IPS DF 6.9 (cell line): ENCODE measurements around the gene ZNF213.

Experiments used
- DNase-seq: peaks from one replicate; pipeline ENCODE4 v3.0.0-alpha.2; 2013; ENCODE audit warnings: low read depth, low spot score
- H3K27ac ChIP-seq: one replicate; pipeline ENCODE4 v1.5.1; 2013; ENCODE audit warnings: low read length, control low read depth
- H3K27me3 ChIP-seq: 2 replicates; pipeline ENCODE4 v1.6.1; 2013; ENCODE audit warnings: mild to moderate bottlenecking, low read length; ENCODE audit not compliant: control insufficient read depth, insufficient read depth
- H3K36me3 ChIP-seq: 2 replicates; pipeline ENCODE4 v1.6.1; 2013; ENCODE audit warnings: low read length; ENCODE audit not compliant: control insufficient read depth, insufficient read depth
- H3K4me1 ChIP-seq: 2 replicates; pipeline ENCODE4 v1.6.1; 2013; ENCODE audit warnings: low read length; ENCODE audit not compliant: control insufficient read depth, insufficient read depth
- H3K4me3 ChIP-seq: 2 replicates; pipeline ENCODE4 v1.5.1; 2013; ENCODE audit warnings: mild to moderate bottlenecking, low read length
- H3K9me3 ChIP-seq: 2 replicates; pipeline ENCODE4 v1.6.1; 2013; ENCODE audit warnings: low read length, inconsistent platforms; ENCODE audit not compliant: control insufficient read depth, insufficient read depth
- WGBS: extraction: QIAGEN DNeasy Blood & Tissue Kit; methylation state at CpG from one replicate; pipeline ENCODE4 v1.1.7; 2013; ENCODE audit warnings: mixed read lengths, missing lambda C conversion rate; ENCODE audit not compliant: insufficient read length, insufficient coverage; 5-methylcytosine and 5-hydroxymethylcytosine counted together

Gene ZNF213

GRCh38 chr16:3186946-3187690 is 52.3 kb downstream of the ZNF213 start:
- H3K27ac ChIP-seq, result no peak overlapping the region
- H3K27me3 ChIP-seq, result peaks cover 7% of the 10 kb centered on the region
- H3K4me3 ChIP-seq, result no peak overlapping the region
- WGBS, result no CpG with 5 or more reads among the region's 23 CpGs
- no peak for DNase-seq
- no peaks in the 10 kb centered on the region for H3K9me3 ChIP-seq
- no peaks in the 10 kb centered on the region for H3K36me3 ChIP-seq
- 0 out of 2 replicates have a peak, but pooled peaks cover 2% of the 10 kb centered on the region for H3K4me1 ChIP-seq

- no peaks in the 10 kb centered on the region for H3K9me3 ChIP-seq
- 0 out of 2 replicates have a peak, but pooled peaks cover 2% of the 10 kb centered on the region for H3K4me1 ChIP-seq
- no peak for DNase-seq
- no peaks in the 10 kb centered on the region for H3K36me3 ChIP-seq
- H3K27ac ChIP-seq, result no peak within 1 kb of the TSS
- H3K27me3 ChIP-seq, result peaks cover 7% of the 10 kb centered on the region
- H3K4me3 ChIP-seq, result peak within 1 kb of the TSS; percentile 70
- no CpG with 5 or more reads among the region's 51 CpGs for WGBS
Measured at GRCh38 chr16:3187798-3188674, 53.2 kb downstream of the ZNF213 start, which contains the start of gene OR1F1. Gene OR1F1 (plus strand): TSS chr16:3188204.

GRCh38 chr16:3188675-3188924 is 53.8 kb downstream of the ZNF213 start:
- Histone ChIP-seq H3K27ac (no peak overlapping the region), H3K27me3 (peaks cover 7% of the 10 kb centered on the region), H3K4me3 (peak overlapping the region; percentile 70)

GRCh38 chr16:3188925-3189825 is 54.3 kb downstream of the ZNF213 start:
- H3K36me3 ChIP-seq, result no peaks in the 10 kb centered on the region
- DNase-seq, result no peak
- 0 out of 2 replicates have a peak, but pooled peaks cover 2% of the 10 kb centered on the region for H3K4me1 ChIP-seq
- no CpG with 5 or more reads among the region's 61 CpGs for WGBS
- H3K9me3 ChIP-seq, result no peaks in the 10 kb centered on the region
- peak overlapping the region; percentile 70; the same call in 1 of the 2 replicates for H3K4me3 ChIP-seq
- H3K27ac ChIP-seq, result no peak overlapping the region
- peaks cover 7% of the 10 kb centered on the region for H3K27me3 ChIP-seq

More at GRCh38 chr16:3188675-3188924, 53.8 kb downstream of the ZNF213 start:
- H3K9me3 ChIP-seq, result no peaks in the 10 kb centered on the region
- DNase-seq, result no peak
- 0 out of 2 replicates have a peak, but pooled peaks cover 2% of the 10 kb centered on the region for H3K4me1 ChIP-seq
- WGBS, result no CpG with 5 or more reads among the region's 13 CpGs
- H3K36me3 ChIP-seq, result no peaks in the 10 kb centered on the region

GRCh38 chr16:3189869-3190268 is 55.0 kb downstream of the ZNF213 start:
- H3K27ac ChIP-seq, result no peak overlapping the region
- no CpG with 5 or more reads among the region's 11 CpGs for WGBS
- H3K4me3 ChIP-seq, result peak overlapping the region; percentile 70; the same call in 1 of the 2 replicates
- H3K9me3 ChIP-seq, result no peaks in the 10 kb centered on the region
- peaks cover 2% of the 10 kb centered on the region; the same call in 1 of the 2 replicates for H3K4me1 ChIP-seq
- H3K27me3 ChIP-seq, result peaks cover 7% of the 10 kb centered on the region
- no peaks in the 10 kb centered on the region for H3K36me3 ChIP-seq
- no peak for DNase-seq

GRCh38 chr16:3190949-3191353 is 56.1 kb downstream of the ZNF213 start:
- Histone ChIP-seq H3K4me1 (peaks cover 2% of the 10 kb centered on the region; the same call in 1 of the 2 replicates), H3K27me3 (peaks cover 7% of the 10 kb centered on the region), H3K36me3 (no peaks in the 10 kb centered on the region), H3K9me3 (no peaks in the 10 kb centered on the region), H3K4me3 (peak overlapping the region; percentile 57; the same call in 1 of the 2 replicates), H3K27ac (no peak overlapping the region)
- DNase-seq, result no peak
- WGBS, result no CpG with 5 or more reads among the region's 16 CpGs
